ENCODE measurements around the gene ZNF710. TPM values are rescaled to one million over a fixed set of nuclear protein-coding genes. Genes with fewer than 3 reads are reported as not detected.
A peak's percentile ranks its signal among the peaks of the same experiment; 100 is the strongest.
"Not testable (repeated sequence)": the region's sequence is repeated elsewhere in the genome, so short reads cannot be mapped to it uniquely, and the experiment has no call there.

ZNF710 gene
- 4.5 and 7.1 TPM in 2 replicates for total RNA-seq (2014; rRNA removed; shearing (Covaris generic))
- 4.3 and 26.1 TPM in 2 replicates for polyA plus RNA-seq (2014; cell fraction: nucleus; rRNA removed)

DNA sequence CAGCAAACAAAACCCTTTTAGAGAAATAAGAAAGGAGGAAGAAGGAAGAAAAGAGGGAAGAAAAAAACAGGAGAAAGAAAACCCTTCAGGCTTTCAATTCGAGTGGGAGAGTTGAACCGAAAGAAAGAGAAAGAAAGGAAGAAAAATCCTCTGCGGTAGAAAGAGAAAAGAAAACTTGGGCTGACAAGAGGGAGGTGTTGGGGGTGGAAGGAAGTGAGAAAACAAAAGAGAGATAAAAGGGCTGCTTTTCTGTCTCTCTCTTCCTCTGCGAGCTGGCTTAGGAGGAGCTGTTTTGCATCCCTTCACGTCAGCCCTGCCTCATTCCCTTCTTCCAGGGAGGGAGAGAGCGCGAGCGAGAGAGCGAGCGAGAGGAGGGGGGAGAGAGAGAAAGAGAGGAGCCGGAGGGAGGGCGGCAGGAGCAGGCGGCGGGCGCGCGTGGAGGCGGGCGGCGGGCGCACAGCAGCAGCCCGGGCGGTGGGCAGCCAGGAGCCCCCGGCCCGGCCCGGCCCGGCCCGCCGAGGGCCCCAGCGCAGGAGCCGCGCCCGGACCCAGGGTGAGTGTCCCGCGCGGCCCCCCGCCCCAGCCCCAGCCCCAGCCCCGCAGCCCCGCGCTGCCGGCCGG lies at the start of gene ZNF710:
Gene ZNF710 (plus strand): TSS at position 263 of the 621 bp plus-strand sequence. CDS start 65,814 bp downstream, outside the sequence.
- DNase-seq (ENCODE audit: extremely low read depth, low read depth), result peak; percentile 45

DNA sequence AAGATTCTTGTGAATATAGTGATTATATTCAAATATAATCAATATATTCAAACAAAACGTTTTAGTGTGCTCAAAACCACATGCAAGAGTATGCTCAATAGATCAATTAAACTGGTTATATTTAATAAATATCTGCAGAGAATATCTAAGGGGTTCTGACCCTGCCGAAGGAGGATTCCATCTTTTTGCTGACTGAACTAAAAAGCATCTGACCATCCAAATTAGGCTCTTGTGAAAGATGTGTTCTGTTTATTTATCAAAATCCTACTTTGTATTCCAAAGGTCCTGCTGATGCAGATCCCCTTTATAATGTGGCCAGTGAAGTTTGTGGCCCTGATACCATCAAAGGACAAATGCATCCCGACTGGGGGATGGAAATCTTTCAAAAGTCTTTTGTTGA lies 46.6 kb upstream of the ZNF710 start:
- DNase-seq (ENCODE audit: extremely low read depth, low read depth), result no peak

- DNase-seq (ENCODE audit: extremely low read depth, low read depth), result not testable (repeated sequence)
Measured at GRCh38 chr15:89955449-89955998, 45.6 kb upstream of the ZNF710 start.

GRCh38 chr15:89958107-89958805 lies 42.9 kb upstream of the ZNF710 start:
- DNase-seq (ENCODE audit: extremely low read depth, low read depth), result no peak

DNA sequence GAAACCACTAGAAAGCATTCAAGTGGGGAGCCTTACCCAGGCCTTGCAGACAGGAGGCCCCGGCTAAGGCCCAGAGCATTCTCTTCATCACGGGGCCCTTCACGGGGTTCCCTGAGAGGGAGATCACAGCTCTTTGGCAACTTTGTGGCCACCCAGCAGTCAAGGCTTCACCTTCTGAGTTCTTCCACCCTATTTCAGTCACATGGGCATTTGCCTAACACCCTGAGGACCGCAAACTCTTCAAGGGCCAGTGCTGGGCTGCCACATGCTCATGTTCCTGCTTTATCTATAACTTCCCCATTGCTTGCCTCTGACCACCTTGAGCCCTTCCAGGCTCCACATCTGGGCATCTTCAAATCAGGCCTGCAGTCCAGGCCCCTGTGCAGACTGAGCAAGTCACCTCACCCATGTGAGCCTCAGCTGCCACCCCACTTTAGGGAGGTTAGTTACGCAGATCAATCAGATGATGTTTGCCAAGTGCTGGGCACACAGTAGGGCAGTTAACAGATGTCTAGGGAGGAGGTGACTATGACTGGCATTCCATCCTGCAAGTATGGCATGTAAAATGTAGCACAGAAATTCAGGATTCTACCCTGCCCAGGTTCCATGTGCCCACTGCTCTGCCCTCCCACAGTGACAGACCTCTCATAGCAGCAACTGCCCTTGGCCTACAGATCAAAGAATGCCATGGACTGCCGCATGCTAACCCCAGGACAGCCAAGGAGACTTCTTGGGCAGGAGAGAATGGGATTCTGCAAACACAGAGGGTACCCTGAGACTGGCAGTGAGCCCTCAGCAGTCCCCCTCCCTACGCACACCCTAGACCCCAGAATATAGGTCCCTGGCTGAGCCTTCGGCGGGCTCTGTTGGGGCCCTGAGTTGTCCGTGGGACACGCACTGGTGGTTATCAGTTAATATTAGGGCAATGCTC lies 37.6 kb upstream of the ZNF710 start:
- DNase-seq (ENCODE audit: extremely low read depth, low read depth), result no peak

DNA sequence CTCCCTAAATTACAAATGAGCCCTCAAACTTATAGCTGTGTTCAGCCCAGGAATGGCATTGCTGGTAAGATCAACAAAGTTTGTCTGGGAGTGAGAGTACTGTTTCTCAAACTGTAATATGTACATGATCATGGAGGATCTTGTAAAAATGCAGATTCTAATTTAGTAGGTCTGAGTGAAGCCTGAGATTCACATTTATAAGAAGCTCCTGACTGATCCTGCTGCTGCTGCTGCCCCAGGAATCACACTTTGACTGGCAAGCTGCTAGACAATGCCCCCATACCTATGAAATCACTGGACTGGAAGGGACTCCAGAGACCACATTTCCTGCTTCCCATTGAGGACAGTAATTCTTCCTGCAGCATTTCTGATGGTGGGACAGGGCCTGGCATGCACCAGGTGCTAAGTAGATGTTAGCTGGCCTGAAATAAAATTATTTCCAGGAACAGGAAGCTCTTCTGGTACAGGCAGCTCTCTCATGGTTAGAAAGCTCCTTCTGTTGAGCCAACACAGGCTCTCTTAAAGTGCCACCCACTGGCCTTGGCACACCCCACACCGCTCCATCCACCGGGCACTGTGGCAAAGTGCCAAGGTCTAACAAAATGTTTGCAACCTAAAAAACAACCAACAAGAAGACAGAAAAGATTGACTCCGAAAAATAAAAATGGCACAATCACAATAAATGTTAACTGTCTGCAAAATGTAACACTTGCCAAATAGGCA lies 36.7 kb upstream of the ZNF710 start:
- DNase-seq (ENCODE audit: extremely low read depth, low read depth), result no peak

GRCh38 chr15:89967881-89968280 lies 33.2 kb upstream of the ZNF710 start:
- DNase-seq (ENCODE audit: extremely low read depth, low read depth), result no peak

- peak; percentile 39 for DNase-seq (ENCODE audit: extremely low read depth, low read depth)
Measured at GRCh38 chr15:89971592-89971997, 29.5 kb upstream of the ZNF710 start.

- DNase-seq (ENCODE audit: extremely low read depth, low read depth), result no peak
Measured at GRCh38 chr15:89972085-89972484, 29.0 kb upstream of the ZNF710 start.

- DNase-seq (ENCODE audit: extremely low read depth, low read depth), result no peak
Measured at GRCh38 chr15:89975482-89976245, 25.5 kb upstream of the ZNF710 start.

DNA sequence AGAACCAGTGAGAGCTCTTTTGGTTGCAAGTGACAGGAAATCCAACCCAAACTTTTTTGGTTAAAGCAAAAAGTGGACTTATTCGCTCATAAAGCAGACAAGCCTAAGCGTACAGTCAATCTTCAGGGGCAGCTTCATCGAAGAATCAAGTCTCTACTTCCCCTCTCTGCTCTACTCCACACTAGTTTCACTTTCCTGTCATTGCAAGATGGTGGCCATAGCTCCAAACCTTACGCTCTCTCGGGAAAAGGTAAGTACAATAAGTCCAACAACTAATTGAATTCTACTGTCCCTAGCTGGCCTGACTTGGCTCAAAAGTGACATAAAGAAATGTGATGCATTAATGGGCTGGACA lies 24.9 kb upstream of the ZNF710 start:
- DNase-seq (ENCODE audit: extremely low read depth, low read depth), result no peak

- DNase-seq (ENCODE audit: extremely low read depth, low read depth), result not testable (repeated sequence)
Measured at GRCh38 chr15:89977836-89978235, 23.3 kb upstream of the ZNF710 start.

GRCh38 chr15:89978914-89979313 lies 22.2 kb upstream of the ZNF710 start:
- DNase-seq (ENCODE audit: extremely low read depth, low read depth), result no peak

GRCh38 chr15:89980896-89981295 lies 20.2 kb upstream of the ZNF710 start:
- no peak for DNase-seq (ENCODE audit: extremely low read depth, low read depth)

DNA sequence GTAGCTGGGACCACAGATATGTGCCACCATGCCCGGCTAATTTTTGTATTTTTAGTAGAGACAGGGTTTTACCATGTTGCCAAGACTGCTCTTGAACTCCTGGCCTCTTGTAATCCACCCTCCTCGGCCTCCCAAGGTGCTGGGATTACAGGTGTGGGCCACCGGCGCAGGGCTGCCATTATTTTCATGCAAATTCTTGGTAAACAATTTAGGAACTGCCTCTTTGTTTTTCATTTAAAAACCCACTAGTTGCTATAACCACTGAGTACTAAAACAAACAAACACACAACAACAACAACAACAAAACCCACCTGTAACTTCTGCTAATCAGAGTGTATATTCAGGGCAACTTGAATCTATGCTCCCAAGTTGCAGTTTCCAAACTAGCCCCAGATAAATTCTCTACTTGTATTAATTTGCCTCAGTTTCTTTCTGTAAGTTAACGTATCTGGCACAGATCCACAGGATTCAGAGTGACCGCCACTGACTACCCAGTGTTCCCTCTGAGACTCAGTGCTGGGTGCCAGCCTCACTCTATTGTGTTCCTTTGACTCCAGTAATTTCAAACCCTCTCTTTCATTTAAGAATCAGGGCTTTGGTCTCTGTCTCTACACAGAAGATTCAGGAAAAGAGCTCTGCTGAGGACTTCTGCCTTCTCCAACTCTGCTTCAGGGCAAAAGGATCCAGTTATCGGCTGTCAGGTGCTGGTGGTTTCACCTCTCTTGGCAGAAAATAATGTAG lies 18.6 kb upstream of the ZNF710 start:
- no peak for DNase-seq (ENCODE audit: extremely low read depth, low read depth)

GRCh38 chr15:89984001-89984400 lies 17.1 kb upstream of the ZNF710 start:
- DNase-seq (ENCODE audit: extremely low read depth, low read depth), result no peak

- no peak for DNase-seq (ENCODE audit: extremely low read depth, low read depth)
Measured at GRCh38 chr15:89984421-89985010, 16.6 kb upstream of the ZNF710 start.

GRCh38 chr15:89985111-89985510 lies 16.0 kb upstream of the ZNF710 start:
- no peak for DNase-seq (ENCODE audit: extremely low read depth, low read depth)
